Peyer's patch (tissue), 4 donors: ENCODE measurements around the gene OGN. TPM values are rescaled to one million over a fixed set of nuclear protein-coding genes. Genes with fewer than 3 reads are reported as not detected.

Experiments used
- DNase-seq, 3 donors: peaks; one replicate each; pipeline ENCODE4 v3.0.0-alpha.2; 2017 to 2019
- H3K27ac ChIP-seq, 4 donors: fragments of 200-600 bp; sonication (generic); one replicate each; pipeline ENCODE4 v1.5.1; 2016 to 2019
- H3K27me3 ChIP-seq, 2 donors: fragments of 200-600 bp; sonication (generic); one replicate each; pipeline ENCODE4 v1.5.1; 2019
- H3K36me3 ChIP-seq, 3 donors: fragments of 200-600 bp; sonication (generic); one replicate each; pipeline ENCODE4 v1.5.1; 2016 to 2019
- H3K4me1 ChIP-seq, 4 donors: fragments of 200-600 bp; sonication (generic); one replicate each; pipeline ENCODE4 v1.5.1; 2016 to 2019
- H3K4me3 ChIP-seq, 4 donors: fragments of 200-600 bp; sonication (generic); 1 replicate in 3 of 4; 2 replicates in 1 of 4; pipeline ENCODE4 v1.5.1; 2016 to 2019; ENCODE audit warnings: mild to moderate bottlenecking in 1 of 4
- H3K9me3 ChIP-seq, 4 donors: fragments of 200-600 bp; sonication (generic); one replicate each; pipeline ENCODE4 v1.5.1; 2016 to 2019; ENCODE audit warnings: mild to moderate bottlenecking in 1 of 4
- POLR2A ChIP-seq, 2 donors: fragments of 450-650 bp; IDR thresholded peaks; one replicate each; pipeline ENCODE4 v1.5.1; 2017; ENCODE audit warnings: antibody characterized with exemption in 2 of 2, mild to moderate bottlenecking in 2 of 2, moderate library complexity in 2 of 2
- total RNA-seq, 4 donors: library from RNA; depleted of rRNA; stranded (reverse); fragments of >200 nt; gene quantifications; one replicate each; pipeline ENCODE4 v1.1.0, GENCODE V29; 2016
- TF ChIP-seq, protein P1 (sequence below), 6 experiments: fragments of 450-650 bp in 4 of 6; fragments of 200-600 bp in 2 of 6; sonication (generic) in 1 of 6; IDR thresholded peaks; one replicate each; pipeline ENCODE4 v1.5.1; 2017 to 2019; ENCODE audit warnings: antibody characterized with exemption in 6 of 6, mild to moderate bottlenecking in 3 of 6, moderate library complexity in 1 of 6

Gene OGN
- total RNA-seq, 4 donors from 2014 or later, result 2.6 to 9.7 (median 3.5) TPM

DNA sequence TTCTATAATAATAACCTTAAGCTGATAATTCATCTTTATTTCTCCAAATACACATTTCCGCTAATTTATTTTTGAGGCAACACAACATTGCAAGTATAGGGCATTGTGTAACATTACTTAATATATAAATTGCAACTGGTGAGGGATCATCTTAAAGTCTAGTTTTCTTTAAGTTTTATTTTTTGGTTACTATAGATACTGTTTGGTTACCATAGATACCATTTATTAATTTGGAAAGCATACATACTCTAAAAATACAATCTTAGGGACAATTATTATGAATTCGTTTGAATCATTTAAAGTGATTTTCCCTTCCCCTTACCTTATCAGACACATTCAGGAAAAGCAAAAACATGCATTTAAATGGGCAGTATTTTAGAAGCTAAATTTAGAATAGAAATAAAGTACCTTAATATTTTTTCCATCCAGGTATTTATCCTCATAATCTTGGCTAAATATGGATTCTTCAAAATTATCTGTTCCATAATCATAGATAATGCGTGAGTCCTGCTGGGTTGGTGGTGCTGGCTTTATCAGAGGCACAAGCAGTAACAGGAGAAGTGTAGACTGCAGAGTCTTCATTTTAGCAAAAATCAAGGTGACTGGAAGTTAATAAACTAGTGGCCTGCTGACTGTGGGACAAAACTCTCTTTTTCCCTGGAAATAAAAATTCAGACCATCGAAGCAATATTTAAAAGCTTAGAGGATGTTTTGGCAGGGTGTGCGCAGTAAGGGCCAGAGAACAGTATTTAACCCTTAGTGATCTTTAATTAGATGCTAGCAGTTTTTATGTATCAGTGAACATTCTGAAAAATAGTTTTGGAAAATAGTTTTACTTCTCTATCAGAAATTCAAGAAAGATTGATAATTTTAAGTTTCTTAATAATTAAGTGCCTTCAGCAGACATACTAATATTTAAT lies 1.3 kb downstream of the OGN start:
- no peaks in the 10 kb centered on the region for H3K27me3 ChIP-seq
- H3K9me3 ChIP-seq, result no peaks in the 10 kb centered on the region
- DNase-seq, result no peak
- TF ChIP-seq, protein P1, sequence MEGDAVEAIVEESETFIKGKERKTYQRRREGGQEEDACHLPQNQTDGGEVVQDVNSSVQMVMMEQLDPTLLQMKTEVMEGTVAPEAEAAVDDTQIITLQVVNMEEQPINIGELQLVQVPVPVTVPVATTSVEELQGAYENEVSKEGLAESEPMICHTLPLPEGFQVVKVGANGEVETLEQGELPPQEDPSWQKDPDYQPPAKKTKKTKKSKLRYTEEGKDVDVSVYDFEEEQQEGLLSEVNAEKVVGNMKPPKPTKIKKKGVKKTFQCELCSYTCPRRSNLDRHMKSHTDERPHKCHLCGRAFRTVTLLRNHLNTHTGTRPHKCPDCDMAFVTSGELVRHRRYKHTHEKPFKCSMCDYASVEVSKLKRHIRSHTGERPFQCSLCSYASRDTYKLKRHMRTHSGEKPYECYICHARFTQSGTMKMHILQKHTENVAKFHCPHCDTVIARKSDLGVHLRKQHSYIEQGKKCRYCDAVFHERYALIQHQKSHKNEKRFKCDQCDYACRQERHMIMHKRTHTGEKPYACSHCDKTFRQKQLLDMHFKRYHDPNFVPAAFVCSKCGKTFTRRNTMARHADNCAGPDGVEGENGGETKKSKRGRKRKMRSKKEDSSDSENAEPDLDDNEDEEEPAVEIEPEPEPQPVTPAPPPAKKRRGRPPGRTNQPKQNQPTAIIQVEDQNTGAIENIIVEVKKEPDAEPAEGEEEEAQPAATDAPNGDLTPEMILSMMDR (IDR thresholded peaks at IDR 0.05), result no peak
- TF ChIP-seq POLR2A (IDR thresholded peaks at IDR 0.05), result no peak
- H3K27ac ChIP-seq, result no peak overlapping the region
- H3K36me3 ChIP-seq, result no peaks in the 10 kb centered on the region
- peaks cover 0 to 17% (median 2%) of the 10 kb centered on the region in 4 donors for H3K4me1 ChIP-seq
- H3K4me3 ChIP-seq, result peak overlapping the region in 1 of 4 donors; percentile 24

DNA sequence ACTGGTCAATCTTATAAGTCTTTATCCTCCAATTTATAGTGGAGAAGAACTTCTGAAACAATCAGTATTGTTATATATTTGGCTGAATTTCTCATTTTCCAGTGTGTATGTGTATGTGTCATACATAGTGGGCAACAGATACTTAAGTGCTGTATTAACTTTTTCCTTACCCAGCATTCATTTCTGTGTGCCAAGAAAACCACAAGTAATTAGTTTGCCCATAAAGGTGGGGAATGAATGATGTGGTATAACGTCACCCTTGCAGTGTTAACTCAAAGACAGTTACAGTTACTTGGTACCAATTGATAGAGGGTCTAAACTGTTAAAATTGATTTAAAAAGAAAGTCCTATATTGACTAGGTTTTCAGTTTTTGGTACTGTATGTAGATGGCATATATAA lies 2.0 kb downstream of the OGN start:
- Histone ChIP-seq H3K9me3 (no peaks in the 10 kb centered on the region), H3K4me1 (peaks cover 0 to 17% (median 2%) of the 10 kb centered on the region in 4 donors), H3K27ac (no peak overlapping the region), H3K36me3 (no peaks in the 10 kb centered on the region), H3K4me3 (no peak overlapping the region), H3K27me3 (no peaks in the 10 kb centered on the region)
- TF ChIP-seq, protein P1 (IDR thresholded peaks at IDR 0.05), result no peak
- TF ChIP-seq POLR2A (IDR thresholded peaks at IDR 0.05), result no peak
- no peak for DNase-seq

DNA sequence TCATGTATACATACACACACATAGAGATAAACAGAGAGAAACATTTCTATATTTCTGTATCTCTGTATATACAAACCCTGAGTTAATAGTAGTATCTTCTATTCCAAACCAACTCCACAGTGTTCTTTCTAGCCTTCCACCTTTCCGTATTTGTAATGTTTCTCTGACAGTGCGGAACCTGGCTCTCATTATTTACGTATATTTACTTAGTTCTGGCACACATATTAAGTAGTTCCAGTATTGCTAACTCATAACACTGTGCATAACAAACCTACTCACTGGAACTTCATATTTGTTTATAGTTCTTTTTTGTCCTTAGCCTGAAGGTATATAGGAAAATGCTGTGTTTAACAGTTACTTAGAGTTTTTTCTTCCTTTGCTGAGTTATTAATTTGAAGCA lies 6.5 kb downstream of the OGN start:
- H3K9me3 ChIP-seq, result no peaks in the 10 kb centered on the region
- no peaks in the 10 kb centered on the region for H3K4me1 ChIP-seq
- TF ChIP-seq, protein P1 (IDR thresholded peaks at IDR 0.05), result no peak
- TF ChIP-seq POLR2A (IDR thresholded peaks at IDR 0.05), result no peak
- DNase-seq, result no peak
- no peak overlapping the region for H3K27ac ChIP-seq
- H3K27me3 ChIP-seq, result no peaks in the 10 kb centered on the region
- H3K36me3 ChIP-seq, result no peaks in the 10 kb centered on the region
- no peak overlapping the region for H3K4me3 ChIP-seq

DNA sequence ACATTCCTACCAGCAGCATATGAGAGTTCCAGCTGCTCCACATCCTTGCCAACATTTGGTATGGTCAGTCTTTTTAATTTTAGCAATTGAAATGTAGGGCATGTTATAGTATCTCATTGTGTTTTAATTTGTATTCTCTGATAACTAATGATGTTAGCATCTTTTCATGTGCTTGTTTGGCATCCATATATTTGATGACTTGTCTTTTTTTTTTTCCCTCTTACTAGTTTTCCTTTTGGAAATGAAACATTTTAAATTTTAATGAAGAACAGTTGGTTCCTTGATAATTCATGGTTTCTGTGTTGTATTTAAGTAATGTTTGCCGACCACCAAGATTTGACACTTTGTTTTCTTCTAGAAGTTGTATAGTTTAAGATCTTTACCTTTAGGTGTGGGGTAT lies 8.8 kb downstream of the OGN start:
- H3K4me3 ChIP-seq, result no peak overlapping the region
- no peaks in the 10 kb centered on the region for H3K36me3 ChIP-seq
- H3K27me3 ChIP-seq, result no peaks in the 10 kb centered on the region
- no peaks in the 10 kb centered on the region for H3K4me1 ChIP-seq
- no peak for DNase-seq
- TF ChIP-seq POLR2A (IDR thresholded peaks at IDR 0.05), result no peak
- TF ChIP-seq, protein P1 (IDR thresholded peaks at IDR 0.05), result no peak
- no peaks in the 10 kb centered on the region for H3K9me3 ChIP-seq
- no peak overlapping the region for H3K27ac ChIP-seq

DNA sequence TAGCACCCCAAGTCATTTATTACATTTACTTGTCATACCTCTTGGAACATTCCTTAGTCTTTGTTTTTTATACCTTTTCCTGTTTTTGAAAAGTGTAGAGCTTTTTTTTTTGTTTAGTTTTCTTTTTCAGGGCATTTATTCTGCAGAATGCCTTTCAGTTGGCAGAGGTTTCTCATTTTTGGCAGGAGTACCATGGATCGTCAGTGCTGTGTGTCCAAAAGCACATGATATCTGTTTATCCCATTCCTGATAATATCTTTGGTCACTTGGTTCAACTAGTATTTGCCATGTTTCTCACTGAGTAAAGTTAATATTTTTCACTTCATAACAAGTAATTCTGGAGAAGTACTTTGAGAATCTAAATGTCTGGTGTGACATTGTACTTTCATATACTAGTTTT lies 10.7 kb downstream of the OGN start:
- no peak for DNase-seq
- no peaks in the 10 kb centered on the region for H3K27me3 ChIP-seq
- H3K36me3 ChIP-seq, result no peaks in the 10 kb centered on the region
- no peak overlapping the region for H3K27ac ChIP-seq
- H3K4me1 ChIP-seq, result no peaks in the 10 kb centered on the region
- no peak for TF ChIP-seq POLR2A (IDR thresholded peaks at IDR 0.05)
- TF ChIP-seq, protein P1 (IDR thresholded peaks at IDR 0.05), result no peak
- no peak overlapping the region for H3K4me3 ChIP-seq
- H3K9me3 ChIP-seq, result no peaks in the 10 kb centered on the region
